Measurements from ENCODE around the gene C16orf89.

DNA sequence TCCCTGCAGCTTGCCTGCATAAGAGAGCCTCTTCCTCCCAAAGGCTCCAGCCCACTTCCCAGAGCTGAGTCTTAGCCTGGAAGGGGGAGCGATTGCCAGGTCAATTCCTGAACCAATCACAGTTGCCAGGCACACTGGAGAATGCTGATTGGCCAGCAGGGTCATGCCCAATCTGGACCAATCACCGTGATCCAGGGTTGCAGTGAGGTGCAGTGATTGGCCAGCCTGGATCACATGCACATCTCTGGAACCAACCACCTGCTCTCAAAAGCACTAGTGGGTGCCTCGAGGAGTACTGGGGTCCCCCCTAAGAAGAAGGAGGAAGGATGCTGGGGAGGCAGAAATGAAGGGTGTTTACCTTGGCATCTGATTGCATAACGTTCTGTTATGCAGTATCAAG, 50.4 kb downstream of the C16orf89 start:
- TF ChIP-seq, protein P1, sequence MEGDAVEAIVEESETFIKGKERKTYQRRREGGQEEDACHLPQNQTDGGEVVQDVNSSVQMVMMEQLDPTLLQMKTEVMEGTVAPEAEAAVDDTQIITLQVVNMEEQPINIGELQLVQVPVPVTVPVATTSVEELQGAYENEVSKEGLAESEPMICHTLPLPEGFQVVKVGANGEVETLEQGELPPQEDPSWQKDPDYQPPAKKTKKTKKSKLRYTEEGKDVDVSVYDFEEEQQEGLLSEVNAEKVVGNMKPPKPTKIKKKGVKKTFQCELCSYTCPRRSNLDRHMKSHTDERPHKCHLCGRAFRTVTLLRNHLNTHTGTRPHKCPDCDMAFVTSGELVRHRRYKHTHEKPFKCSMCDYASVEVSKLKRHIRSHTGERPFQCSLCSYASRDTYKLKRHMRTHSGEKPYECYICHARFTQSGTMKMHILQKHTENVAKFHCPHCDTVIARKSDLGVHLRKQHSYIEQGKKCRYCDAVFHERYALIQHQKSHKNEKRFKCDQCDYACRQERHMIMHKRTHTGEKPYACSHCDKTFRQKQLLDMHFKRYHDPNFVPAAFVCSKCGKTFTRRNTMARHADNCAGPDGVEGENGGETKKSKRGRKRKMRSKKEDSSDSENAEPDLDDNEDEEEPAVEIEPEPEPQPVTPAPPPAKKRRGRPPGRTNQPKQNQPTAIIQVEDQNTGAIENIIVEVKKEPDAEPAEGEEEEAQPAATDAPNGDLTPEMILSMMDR (conservative IDR thresholded peaks at IDR 0.05): no peak
- TF ChIP-seq ZFX (IDR thresholded peaks at IDR 0.05): no peak
